Fibroblast of skin of scalp (primary cell): ENCODE results near the gene RABL3.
"Not testable (repeated sequence)": the region's sequence is repeated elsewhere in the genome, so short reads cannot be mapped to it uniquely, and the experiment has no call there.

Experiments used
- DNase-seq: peaks from one replicate; pipeline ENCODE4 v3.0.0-alpha.2; 2013

RABL3 gene

DNA sequence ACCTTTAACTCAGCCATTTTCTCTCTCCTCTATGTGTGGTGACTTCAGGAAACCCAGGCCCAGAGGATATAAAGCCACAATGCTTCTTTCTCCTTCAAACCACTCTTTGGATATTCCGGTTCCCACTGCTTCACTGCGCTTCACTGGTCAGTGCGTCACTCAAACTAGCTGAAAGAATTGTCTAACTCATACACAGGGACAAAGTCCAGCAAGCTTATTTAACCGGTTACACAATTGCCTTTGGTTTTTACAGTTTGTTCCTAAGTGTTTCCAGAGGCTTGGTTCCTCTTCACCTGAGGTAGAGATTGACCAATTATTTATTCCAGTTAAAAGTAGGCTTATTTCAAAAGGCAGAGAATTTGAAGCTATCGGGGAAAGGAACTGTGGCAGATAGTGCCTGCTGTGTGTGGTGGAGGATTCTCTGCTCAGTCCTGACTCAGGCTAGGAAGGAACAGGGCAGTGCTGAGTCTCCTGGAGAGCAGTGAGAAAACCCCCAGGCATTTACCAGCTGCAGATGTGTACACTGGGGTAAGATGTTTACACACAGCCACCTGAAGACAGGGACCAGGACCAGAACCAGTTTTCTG is 60.1 kb downstream of the RABL3 start, which contains the start of gene HGD:
Gene HGD (minus strand): TSS at position 145 of the 587 bp plus-strand sequence. CDS start 128 bp downstream, at position 17.
- no peak for DNase-seq

DNA sequence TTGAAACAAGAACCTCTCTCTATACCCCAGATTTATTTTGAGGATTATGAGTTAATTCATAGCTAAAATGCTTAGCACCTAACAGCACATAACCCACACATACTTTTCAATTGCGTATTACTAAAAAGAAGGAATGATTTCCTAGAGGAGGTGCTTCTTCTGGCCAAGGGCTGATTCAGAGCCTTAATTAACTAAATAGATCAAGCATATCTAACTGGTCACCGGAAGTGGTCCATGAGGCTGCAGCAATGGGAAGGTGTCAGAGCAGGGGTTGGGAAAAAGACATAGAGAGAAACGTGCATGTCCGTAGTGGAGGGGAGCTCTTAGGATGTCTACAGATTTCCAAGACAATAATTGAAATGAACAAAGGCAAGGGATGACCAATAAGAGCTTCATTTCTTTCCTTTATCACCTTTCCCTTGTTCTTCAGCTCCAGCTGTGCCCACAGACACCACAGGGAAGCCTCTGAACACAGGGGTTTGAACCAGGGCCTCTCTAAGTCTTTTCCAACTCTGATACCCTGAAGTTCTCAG is 60.7 kb downstream of the RABL3 start:
- DNase-seq = no peak

DNA sequence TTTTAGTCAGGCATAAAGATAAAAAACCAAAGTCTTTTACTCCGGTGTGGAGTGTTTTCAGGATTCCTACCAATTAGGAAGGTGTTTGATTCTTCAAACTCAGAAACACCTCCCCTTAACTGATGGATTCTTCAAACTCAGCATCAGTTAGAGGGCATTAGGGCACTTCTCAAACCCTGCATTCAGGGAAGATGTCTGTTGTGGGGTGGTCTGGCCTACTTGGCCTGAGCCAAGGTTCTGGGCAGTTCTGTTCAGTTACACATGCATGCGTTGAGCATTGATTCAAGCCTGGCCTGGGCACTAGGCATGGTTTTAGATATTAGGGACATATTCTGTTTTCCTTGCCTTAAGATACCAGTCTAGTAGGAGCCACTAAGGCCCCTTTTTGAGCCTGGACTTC is 61.3 kb downstream of the RABL3 start:
- DNase-seq = no peak

DNA sequence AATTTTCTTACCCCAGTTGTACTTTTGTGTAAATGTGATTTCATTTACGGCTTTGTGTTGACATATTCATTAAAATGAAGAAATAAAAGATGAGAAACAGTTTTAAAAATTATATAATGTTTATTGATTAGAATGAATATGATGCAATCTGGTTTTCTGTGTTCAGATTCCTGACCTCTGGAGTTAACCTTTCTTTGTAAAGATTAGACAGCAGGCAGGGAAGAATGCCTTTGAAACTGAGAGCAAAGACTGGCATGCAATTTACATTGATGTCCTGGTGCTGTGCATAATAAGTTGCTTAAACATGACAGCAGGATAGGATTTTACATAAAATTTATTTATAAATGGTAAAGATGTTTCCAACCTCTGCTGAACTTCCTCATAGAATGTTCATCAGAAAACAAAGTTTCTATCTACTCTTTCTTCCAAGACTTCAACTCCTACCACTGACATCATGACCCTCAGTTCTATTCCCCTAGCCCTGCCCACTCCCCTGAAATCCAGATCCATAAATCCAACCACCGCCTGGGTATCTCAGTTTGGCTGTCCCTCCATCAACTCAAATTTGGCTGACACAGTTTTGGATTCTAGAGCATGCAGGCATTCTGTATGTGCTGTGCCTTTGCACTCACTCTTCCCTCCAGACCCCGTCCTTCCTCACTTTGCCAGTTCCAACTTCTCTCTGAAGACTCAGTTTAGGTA is 62.0 kb downstream of the RABL3 start:
- no peak for DNase-seq

DNA sequence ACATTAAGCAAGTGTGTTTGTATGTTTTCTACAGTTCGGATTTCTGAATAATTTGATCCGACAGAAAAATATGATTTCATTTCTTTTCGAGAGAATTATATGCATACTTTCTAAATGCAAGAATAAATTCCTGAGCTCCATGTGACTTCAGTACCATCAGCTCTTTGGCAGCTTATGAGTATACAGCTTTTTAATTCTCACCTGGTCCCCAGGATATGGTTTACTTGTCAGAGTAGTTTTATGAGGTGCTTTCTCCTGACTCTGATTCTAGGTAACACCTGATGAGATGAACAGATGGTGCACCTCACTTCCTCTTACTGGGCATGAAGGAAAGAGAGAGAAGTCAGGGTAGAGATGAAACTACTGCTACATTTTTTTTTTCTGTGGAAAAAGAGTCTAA is 63.3 kb downstream of the RABL3 start:
- no peak for DNase-seq

DNA sequence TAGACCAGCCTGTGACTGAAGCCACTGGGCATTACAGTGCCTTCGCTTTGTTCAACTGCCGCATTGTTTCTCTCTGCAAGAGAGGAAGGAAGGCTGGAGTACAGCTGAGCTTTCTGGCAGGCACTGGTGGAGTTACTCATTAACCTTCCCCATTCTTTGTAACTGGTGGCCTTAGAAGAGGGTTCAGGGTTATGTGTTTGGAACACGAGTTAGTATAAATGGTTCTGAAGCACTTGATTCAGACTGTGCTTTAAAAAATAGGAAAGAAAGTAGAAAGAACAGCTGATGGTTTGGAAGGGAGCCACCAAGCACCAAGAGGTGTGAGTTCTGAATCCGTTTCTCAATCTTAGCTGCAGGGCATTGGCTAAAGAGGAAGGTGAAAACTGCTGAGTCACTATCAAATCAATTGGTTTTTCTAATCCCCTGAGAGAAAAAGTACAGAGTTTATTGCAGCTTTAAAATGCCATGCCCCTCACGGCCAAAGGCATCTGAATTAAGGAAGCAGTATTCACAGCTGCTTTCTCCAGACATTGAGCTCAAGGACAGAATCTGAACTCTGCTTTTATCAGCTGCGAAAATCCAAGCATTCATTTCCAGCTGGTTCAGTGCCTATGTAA is 63.9 kb downstream of the RABL3 start:
- DNase-seq = peak; percentile 71

DNA sequence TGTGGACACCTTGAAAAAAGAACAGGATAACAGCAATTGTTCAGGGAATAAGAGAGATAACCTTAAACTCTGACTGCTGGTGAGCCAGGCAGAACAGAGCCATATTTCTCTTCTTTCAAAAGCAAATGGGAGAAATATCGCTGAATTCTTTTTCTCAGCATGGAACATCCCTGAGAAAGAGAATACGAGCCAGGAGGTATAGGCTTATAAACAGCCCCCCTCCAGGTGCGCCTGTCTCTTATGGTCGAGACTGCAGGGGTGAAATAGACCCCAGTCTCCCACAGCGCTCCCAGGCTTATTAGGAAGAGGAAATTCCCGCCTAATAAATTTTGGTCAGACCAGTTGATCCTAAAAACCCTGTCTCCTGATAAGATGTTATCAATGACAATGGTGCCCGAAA is 65.1 kb downstream of the RABL3 start:
- not testable (repeated sequence) for DNase-seq

DNA sequence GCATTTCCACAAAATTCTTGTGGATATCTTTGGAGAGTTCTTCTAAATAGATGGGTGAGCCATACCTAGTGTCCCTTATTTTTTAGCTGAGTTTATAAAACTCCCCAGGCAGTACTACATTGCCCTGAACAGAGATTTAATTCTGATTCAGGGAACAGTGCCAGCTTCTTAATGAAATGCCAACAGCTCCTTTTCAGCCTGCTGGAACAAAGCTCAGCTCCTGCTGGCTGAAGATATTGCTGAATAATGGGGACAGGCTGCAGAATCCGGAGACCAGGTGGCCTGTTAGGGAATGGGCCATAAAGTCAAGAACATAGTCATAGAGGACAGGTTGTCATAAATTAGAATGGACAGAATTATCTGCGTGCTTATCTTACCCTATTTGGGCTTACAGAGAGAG is 69.2 kb downstream of the RABL3 start:
- no peak for DNase-seq

DNA sequence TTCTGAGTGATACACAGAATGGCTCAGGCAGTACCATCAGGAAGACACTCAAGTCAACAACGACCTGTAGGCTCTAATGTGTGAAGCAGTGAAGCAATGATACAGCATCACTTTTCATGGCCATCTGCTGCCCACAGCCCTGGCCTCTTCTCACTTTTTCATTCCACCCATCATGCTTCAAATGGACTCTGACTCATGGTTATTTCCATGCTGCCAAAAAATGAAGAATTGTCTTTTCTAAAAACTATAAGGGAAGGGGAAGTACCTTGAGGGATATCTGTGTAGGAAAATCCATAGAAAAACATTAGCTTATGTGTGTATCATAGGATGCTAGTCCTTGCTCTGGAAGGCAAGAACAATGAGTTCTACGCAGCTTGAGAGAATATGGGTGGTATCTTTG is 71.7 kb downstream of the RABL3 start:
- no peak for DNase-seq

DNA sequence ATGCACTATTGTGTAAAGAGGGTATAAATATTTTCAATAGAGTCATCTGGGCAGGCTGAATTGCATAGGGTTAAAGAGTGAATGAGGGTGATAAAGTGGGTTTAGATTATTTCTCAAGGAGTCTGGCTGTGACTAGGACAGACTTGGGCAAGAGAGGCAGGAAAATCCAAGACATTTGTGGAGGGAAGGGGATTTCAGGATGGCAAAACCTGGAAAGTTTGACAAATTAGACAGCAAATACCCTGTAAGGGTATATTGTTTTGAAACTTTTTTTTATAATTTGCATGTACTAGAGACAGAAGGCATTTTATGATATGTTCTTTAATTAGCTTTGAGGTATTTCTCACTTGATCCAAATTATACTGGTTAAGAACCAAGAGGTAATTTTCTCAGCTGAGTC is 77.4 kb downstream of the RABL3 start:
- DNase-seq = no peak

DNA sequence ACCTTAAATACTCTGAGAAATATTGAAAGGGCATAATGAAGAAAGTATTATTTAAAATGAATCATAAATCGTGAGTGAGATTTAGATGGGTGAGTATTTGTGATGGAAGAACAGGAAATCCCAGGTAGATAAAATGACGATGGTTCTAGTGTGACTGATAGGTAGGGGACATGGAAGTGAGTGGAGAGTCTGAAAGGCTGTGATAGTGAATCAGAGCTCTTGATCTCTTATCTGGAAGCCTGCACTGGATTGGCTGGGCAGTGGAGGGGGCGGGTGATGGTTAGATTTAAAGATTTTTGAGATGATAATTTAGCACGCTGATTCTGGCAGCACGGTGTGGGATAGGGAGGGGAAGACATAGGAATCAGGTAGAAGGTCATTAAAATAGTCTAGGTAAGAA is 80.4 kb downstream of the RABL3 start:
- DNase-seq = no peak

DNA sequence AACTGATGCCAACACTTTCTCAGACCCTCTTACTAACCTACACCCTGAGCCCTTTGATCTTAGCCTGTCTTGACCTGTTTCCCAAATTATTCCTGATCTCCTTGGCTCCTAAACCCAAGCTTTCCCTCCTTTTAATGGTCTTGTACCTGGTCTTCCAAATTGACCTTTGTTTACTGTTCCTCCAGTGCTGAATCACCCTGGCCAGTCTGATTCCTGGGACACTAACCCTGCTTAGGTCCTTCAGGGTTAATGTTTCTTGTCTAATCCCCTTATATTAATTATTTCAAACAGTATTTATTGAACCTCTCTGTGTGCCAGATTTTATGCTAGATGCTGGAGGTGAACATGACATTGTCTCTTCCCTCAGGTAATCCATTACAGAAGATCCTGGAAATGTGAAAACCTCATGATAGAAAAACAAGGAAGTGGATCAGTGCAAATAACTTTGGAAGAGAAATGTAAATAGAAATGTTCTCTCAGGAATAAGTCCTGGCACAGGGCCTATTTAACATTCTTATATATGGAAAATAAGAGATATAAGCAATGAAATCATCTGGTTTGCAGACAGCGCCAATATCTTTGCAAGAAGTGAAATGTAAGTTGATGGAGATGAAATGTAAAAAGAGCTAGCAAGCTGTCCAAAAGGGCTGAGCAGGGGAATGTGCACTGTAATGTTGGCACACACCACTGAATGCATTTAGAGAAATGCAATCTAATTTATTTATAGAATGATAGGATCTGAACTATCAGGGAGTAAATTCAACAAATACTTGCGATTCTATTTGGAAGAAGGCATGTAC is 81.0 kb downstream of the RABL3 start:
- DNase-seq = peak; percentile 60

DNA sequence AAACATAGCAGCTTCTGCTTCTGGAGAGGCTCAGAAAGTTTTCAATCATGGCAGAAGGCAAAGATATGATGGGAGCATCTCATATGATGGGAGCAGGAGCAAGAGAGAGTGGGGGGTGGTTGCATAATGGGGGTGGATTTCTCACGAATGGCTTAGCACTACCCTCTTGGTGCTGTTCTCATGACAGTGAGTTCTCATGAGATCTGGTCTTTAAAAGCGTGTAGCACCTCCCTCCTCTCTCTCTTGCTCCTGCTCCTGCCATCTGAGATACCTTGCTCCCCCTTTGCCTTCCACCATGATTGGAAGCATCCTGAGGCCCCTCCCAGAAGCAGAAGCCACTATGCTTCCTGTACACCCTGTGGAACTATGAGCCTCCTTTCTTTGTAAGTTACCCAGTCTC is 82.5 kb downstream of the RABL3 start:
- no peak for DNase-seq

DNA sequence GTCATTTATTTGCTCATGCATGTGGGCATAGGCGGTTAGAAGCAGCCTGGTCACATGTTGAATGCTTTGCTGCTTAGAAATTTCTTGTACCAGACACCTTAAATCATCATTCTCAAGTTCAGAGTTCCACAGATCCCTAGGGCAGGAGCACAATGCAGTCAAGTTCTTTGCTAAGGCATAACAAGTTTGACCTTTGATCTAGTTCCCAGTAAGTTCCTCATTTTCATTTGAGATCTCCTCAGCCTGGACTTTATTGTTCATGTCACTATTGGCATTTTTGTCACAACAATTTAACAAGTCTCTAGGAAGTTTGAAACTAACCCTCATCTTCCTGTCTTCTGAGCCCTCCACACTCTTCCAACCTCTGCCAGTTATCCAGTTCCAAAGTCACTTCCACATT is 83.0 kb downstream of the RABL3 start:
- no peak for DNase-seq

DNA sequence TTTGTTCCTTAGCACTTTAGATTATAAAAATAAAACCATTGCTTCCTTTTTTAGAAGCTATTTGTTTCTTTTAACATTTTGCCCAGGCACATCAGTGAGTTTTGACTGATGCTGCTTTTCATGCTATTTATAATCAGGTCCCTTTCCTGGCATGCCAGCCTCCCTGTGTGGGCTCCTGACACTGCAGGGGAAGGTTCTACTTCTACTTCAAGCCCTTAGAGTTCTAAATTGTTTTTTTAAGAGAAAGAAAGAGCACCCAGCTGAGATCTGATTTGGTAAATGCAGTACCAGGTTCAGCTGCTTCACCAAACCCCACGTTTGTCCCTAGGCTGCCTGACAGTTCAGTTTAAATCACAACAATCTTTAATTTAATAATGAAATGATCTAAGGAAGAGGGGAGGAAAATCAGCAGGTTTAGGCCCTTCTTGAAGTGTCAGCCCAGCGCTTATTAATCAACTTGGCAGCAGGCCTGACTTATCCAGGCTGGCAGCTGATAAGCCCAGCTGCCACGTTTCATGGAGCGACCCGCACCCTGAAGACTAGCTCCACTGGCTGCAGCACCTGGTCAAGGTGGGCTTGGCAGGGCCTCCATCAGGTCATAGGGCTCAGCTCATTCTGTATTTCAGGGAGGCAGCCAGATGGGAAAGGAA is 89.3 kb downstream of the RABL3 start:
- no peak for DNase-seq

DNA sequence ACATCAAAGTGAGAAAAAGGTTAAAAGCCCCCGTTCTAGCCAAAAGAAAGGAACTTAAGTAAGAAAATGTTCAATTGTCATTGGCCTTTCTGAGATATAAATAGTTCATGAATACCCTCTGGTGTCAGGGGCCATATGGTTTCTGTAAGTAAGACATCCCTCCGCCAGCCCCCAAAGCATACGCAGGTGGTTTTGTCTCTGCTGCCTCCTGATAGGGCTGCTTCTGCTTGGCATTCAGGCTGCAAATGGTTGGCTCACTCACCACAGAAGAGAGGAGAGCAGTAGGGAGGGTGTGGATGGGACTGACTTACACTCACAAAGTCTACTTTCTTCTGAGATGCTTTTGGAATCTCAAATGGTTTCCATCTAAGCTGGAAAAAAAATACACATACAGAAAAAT is 90.0 kb downstream of the RABL3 start:
- DNase-seq = no peak

DNA sequence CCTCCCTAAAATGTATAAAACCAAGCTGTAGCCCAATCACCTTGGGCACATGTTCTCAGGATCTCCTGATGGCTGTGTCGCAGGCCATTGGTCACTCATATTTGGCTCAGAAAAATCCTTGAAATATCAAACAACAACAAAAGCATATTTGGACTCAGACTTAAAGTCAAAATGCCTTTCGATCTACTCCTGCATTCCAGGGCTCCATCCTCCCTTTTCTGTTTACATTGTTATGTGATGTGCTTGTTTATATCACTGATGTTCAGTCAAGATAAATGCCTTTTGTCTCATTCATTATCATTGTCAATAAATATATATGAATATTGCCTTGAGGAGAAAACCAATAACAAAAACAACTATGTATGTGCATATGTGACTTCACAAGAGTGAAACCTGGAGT is 92.0 kb downstream of the RABL3 start:
- DNase-seq = no peak

DNA sequence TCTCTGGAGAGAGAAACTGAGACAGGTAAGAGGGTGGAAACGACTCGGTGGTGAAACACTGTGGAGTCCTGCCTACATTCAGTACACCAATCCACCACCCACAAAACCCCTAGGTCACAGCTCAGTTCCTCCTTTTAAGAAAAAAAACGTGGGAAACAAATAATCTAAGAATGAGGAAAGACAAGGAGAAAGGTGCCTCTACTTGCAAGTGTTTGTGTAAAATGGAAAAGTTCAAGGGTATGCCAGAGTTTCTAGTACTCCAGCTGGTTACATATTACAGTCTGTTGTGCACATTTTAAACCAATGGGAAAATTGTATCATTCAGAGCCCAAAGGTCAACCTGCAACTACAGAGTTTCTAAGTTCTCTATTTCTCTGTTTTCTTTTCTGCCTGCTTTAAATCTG is 92.5 kb downstream of the RABL3 start:
- DNase-seq = no peak

DNA sequence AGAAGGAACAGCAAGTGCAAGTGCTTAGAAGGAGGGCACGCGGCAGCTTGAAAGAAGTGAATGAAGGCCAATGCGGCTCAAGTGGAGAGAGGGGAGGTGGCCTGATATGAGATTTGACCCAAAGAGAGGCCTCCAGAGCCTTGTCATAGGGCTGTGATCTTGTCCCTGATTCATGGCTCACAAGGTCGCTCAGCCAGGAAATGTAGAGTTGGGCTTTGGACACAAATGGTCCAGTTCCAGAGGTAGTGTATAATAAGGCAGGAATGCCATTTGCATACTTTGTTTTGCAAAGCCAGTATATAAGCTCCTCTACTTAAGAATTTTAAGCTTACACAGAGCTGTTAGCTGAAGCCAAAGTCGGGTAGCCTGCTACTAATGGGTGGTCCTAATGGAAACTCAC is 94.0 kb downstream of the RABL3 start:
- no peak for DNase-seq

DNA sequence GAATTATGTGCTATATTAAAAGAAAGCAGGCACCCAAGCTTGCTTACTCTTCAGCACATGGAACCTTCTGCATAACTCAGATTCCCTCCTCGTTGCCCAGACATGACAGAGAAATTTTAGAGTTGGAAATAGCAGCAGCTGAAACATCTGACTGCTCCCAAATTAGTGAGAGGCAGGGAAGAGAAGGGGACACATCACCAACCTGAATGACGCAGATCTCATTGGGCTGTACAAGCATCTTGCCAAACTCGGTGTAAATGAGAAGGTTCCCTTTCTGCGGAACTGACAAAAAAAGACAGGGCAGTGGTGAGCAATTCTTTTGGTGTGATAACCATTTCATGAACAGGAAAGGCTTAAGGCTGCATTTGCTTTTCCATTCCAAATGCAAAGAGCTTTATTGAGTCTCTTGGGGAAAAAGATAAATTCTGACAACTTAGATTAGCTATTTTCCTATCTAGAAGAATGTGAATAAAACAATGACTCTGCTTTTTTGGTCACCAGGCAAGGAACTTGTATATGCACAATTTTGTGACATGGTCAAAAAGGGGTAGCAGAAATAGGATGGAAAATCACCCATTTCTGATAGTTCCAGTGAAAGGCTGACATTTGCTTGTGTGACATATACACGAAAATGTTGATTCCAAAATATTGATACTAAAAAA is 95.4 kb downstream of the RABL3 start:
- no peak for DNase-seq

DNA sequence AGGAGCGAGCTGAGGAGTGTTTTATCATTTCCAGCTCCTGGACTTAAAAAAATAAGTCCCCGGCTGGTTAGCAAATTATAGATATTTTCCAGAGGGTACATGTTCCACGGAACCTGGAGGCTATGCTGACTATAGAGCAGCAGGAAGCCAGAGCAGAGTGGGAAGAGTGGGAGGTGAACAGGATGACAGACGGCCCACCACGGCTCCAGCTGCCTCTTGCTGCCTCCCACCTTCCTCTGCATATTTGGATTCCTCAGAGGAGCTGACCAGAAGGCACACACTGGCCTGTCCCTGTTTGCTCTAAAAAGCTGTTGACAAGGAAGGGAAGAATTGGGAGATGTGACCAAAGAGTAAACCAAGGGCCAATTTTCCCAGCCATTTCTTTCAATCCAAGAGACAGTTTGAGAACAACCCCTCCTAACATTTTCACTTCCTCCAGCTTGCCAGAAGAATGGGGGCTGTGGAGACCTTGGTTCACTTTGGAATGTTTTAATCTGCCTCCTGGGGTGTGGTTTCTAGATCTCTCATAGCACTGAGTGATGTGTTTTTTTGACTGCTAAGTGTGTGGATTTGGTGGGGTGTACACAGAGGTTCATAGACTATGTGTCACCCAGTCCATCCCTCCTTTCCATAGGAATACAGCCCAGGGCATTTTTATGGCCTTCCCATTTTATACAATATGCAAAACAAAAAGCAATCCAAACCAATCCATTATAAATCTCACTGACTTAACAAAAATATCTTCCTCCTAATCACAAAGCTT is 97.1 kb downstream of the RABL3 start:
- DNase-seq = peak; percentile 52
